H1 (cell line): ENCODE results near the gene SSUH2. TPM values are rescaled to one million over a fixed set of nuclear protein-coding genes. Genes with fewer than 3 reads are reported as not detected.

Experiments used
- CTCF ChIA-PET: fragments of 300-600 bp; sonication (Branson Sonifier 250); formaldehyde crosslinking; loops from one replicate; lab custom pipeline; 2021; ENCODE audit not compliant: partially characterized antibody; lab: Charles Lee
- POLR2A ChIA-PET: fragments of 300-600 bp; sonication (Branson Sonifier 250); formaldehyde crosslinking; loops from one replicate; lab custom pipeline; 2021; ENCODE audit warnings: inconsistent platforms; ENCODE audit not compliant: partially characterized antibody; lab: Charles Lee
- DNase-seq, 2 experiments: peaks; one replicate each; pipeline versions ENCODE4 v3.0.0 to v3.0.0-alpha.2; 2010 to 2022; ENCODE audit warnings: low spot score in 2 of 2, low read depth in 1 of 2, mixed read lengths in 1 of 2
- FAIRE-seq: peaks from 2 replicates; lab custom pipeline; 2011; peaks lifted over from hg19 to GRCh38; lab: Jason Lieb, UNC
- H2AFZ ChIP-seq: 2 replicates; pipeline ENCODE4 v1.8.1; 2012; ENCODE audit warnings: low read length, inconsistent platforms
- H2AK5ac ChIP-seq: 2 replicates; pipeline ENCODE4 v1.6.1; 2013; ENCODE audit warnings: low read depth, low read length
- H2BK120ac ChIP-seq: replicated peaks from 2 replicates; pipeline ENCODE3; 2013; ENCODE audit warnings: low read depth, low read length, inconsistent platforms
- H2BK12ac ChIP-seq: 2 replicates; pipeline ENCODE4 v1.6.1; 2013; ENCODE audit warnings: low read depth, low read length
- H2BK15ac ChIP-seq: 2 replicates; pipeline ENCODE4 v1.6.1; 2013; ENCODE audit warnings: low read length
- H2BK20ac ChIP-seq: 2 replicates; pipeline ENCODE4 v1.6.1; 2013; ENCODE audit warnings: low read length
- H2BK5ac ChIP-seq: 2 replicates; pipeline ENCODE4 v1.6.1; 2013; ENCODE audit warnings: low read depth, low read length
- H3K14ac ChIP-seq: 2 replicates; pipeline ENCODE4 v1.6.1; 2013; ENCODE audit warnings: inconsistent platforms; ENCODE audit not compliant: insufficient read length
- H3K18ac ChIP-seq: 2 replicates; pipeline ENCODE4 v1.6.1; 2013; ENCODE audit warnings: low read length; ENCODE audit errors: extremely low read depth
- H3K23ac ChIP-seq: 2 replicates; pipeline ENCODE4 v1.6.1; 2013; ENCODE audit warnings: inconsistent platforms; ENCODE audit not compliant: insufficient read length
- H3K23me2 ChIP-seq: 2 replicates; pipeline ENCODE4 v1.6.1; 2013; ENCODE audit warnings: low read depth, low read length
- H3K27ac ChIP-seq: 2 replicates; pipeline ENCODE4 v1.6.1; 2011; ENCODE audit warnings: low read depth, low read length, inconsistent platforms
- H3K27me3 ChIP-seq, 4 experiments: replicated peaks in 1 of 4; 1 replicate in 1 of 4; 2 replicates in 3 of 4; pipeline versions ENCODE4 v1.6.1 to v1.8.1; 2011 to 2013; ENCODE audit warnings: low read length in 3 of 4, mild to moderate bottlenecking in 3 of 4, inconsistent platforms in 2 of 4, mixed read lengths in 2 of 4, moderate library complexity in 1 of 4; ENCODE audit not compliant: control insufficient read depth in 3 of 4, insufficient read depth in 3 of 4; ENCODE audit errors: extremely low read depth in 1 of 4
- H3K36me3 ChIP-seq, 4 experiments: 2 replicates each; pipeline versions ENCODE4 v1.6.1 to v1.8.1; 2011 to 2013; ENCODE audit warnings: mild to moderate bottlenecking in 4 of 4, low read length in 3 of 4, moderate library complexity in 2 of 4, control low read depth in 1 of 4, inconsistent platforms in 1 of 4; ENCODE audit not compliant: insufficient read depth in 4 of 4, control insufficient read depth in 2 of 4
- H3K4ac ChIP-seq: replicated peaks from 2 replicates; pipeline ENCODE3; 2013; ENCODE audit warnings: low read length, low read depth, mixed read lengths, inconsistent platforms; ENCODE audit not compliant: insufficient read length
- H3K4me1 ChIP-seq, 4 experiments: replicated peaks in 1 of 4; 1 replicate in 1 of 4; 2 replicates in 3 of 4; pipeline versions ENCODE4 v1.6.1 to v1.8.1; 2011 to 2013; ENCODE audit warnings: low read length in 3 of 4, inconsistent platforms in 2 of 4, mixed read lengths in 1 of 4; ENCODE audit not compliant: insufficient read depth in 4 of 4, control insufficient read depth in 3 of 4
- H3K4me2 ChIP-seq, 2 experiments: 2 replicates each; pipeline versions ENCODE4 v1.6.1 to v1.8.1; 2011 to 2013; ENCODE audit warnings: low read depth in 2 of 2, low read length in 2 of 2, control low read depth in 1 of 2, inconsistent platforms in 1 of 2, mild to moderate bottlenecking in 1 of 2; ENCODE audit not compliant: insufficient read depth in 1 of 2
- H3K4me3 ChIP-seq, 4 experiments: fragments of 200-600, 300-600 bp in 1 of 4; sonication (generic), shearing (Covaris generic), sonication (Bioruptor Twin) in 1 of 4; 2 replicates each; pipeline versions ENCODE4 v1.5.1 to v1.8.1; 2011 to 2016; ENCODE audit warnings: low read length in 4 of 4, low read depth in 3 of 4, control low read depth in 2 of 4, inconsistent platforms in 2 of 4, mild to moderate bottlenecking in 2 of 4, mixed read lengths in 1 of 4, moderate library complexity in 1 of 4; ENCODE audit not compliant: insufficient read depth in 2 of 4; ENCODE audit errors: extremely low read depth in 1 of 4
- H3K56ac ChIP-seq: replicated peaks from 2 replicates; pipeline ENCODE3; 2013; ENCODE audit warnings: low read depth, mild to moderate bottlenecking, mixed read lengths, low read length, inconsistent platforms; ENCODE audit not compliant: insufficient read length
- H3K79me1 ChIP-seq: 2 replicates; pipeline ENCODE4 v1.6.1; 2013; ENCODE audit warnings: low read depth, low read length, control low read depth
- H3K79me2 ChIP-seq, 2 experiments: 2 replicates each; pipeline versions ENCODE4 v1.6.1 to v1.8.1; 2012 to 2013; ENCODE audit warnings: low read length in 2 of 2, mild to moderate bottlenecking in 2 of 2, inconsistent platforms in 1 of 2; ENCODE audit not compliant: insufficient read depth in 2 of 2, control insufficient read depth in 1 of 2
- H3K9ac ChIP-seq, 4 experiments: replicated peaks in 1 of 4; 1 replicate in 1 of 4; 2 replicates in 3 of 4; pipeline versions ENCODE4 v1.6.1 to v1.8.1; 2011 to 2013; ENCODE audit warnings: low read depth in 3 of 4, low read length in 3 of 4, control low read depth in 2 of 4, mild to moderate bottlenecking in 2 of 4, moderate library complexity in 2 of 4, inconsistent platforms in 1 of 4; ENCODE audit errors: extremely low read depth in 1 of 4
- H3K9me3 ChIP-seq, 2 experiments: 2 replicates each; pipeline versions ENCODE4 v1.6.1 to v1.8.1; 2012 to 2013; ENCODE audit warnings: mild to moderate bottlenecking in 2 of 2, moderate library complexity in 2 of 2, control low read depth in 1 of 2, inconsistent platforms in 1 of 2, low read depth in 1 of 2, low read length in 1 of 2, mixed read lengths in 1 of 2; ENCODE audit not compliant: insufficient read depth in 2 of 2
- H4K20me1 ChIP-seq, 2 experiments: replicated peaks in 1 of 2; 2 replicates each; pipeline versions ENCODE3 to v1.8.1; 2011 to 2013; ENCODE audit warnings: inconsistent platforms in 2 of 2, low read length in 2 of 2, mild to moderate bottlenecking in 1 of 2; ENCODE audit not compliant: insufficient read depth in 2 of 2, control insufficient read depth in 1 of 2
- H4K5ac ChIP-seq: 2 replicates; pipeline ENCODE4 v1.6.1; 2013; ENCODE audit warnings: low read length, low read depth, mixed read lengths, inconsistent platforms; ENCODE audit not compliant: insufficient read length
- H4K8ac ChIP-seq: 2 replicates; pipeline ENCODE4 v1.8.0; 2013; ENCODE audit warnings: mild to moderate bottlenecking, moderate library complexity, low read length, inconsistent platforms; ENCODE audit not compliant: insufficient read depth; ENCODE audit errors: extremely low read depth
- H4K91ac ChIP-seq: replicated peaks from 2 replicates; pipeline ENCODE3; 2013; ENCODE audit warnings: low read length, mixed read lengths, inconsistent platforms; ENCODE audit not compliant: insufficient read length
- ATF2 ChIP-seq: IDR thresholded peaks from 2 replicates; pipeline ENCODE4 v1.6.1; 2012; ENCODE audit warnings: low read length, inconsistent platforms
- CEBPB ChIP-seq: IDR thresholded peaks from 2 replicates; pipeline ENCODE4 v1.6.1; 2012; ENCODE audit warnings: low read depth, low read length
- CHD1 ChIP-seq: IDR thresholded peaks from 2 replicates; pipeline ENCODE4 v1.6.1; 2012; ENCODE audit warnings: low read depth, low read length, improper control_type of control experiment
- EZH2 ChIP-seq: fragments of 200-600 bp; sonication (generic); IDR thresholded peaks from 2 replicates; pipeline ENCODE4 v1.7.1; 2012; ENCODE audit warnings: low read depth, mild to moderate bottlenecking, moderate library complexity, low read length, inconsistent platforms; ENCODE audit not compliant: severe bottlenecking
- NRF1 ChIP-seq: IDR thresholded peaks from 2 replicates; pipeline ENCODE4 v1.6.1; 2011; ENCODE audit warnings: mild to moderate bottlenecking, low read depth, low read length, improper control_type of control experiment
- POU5F1 ChIP-seq: IDR thresholded peaks from 2 replicates; pipeline ENCODE4 v1.6.1; 2011; ENCODE audit warnings: low read depth, mild to moderate bottlenecking, low read length, moderate library complexity
- SAP30 ChIP-seq: fragments of 300-600 bp; sonication (generic); IDR thresholded peaks from 2 replicates; pipeline ENCODE4 v1.7.1; 2012; ENCODE audit warnings: low read length, moderate library complexity, mild to moderate bottlenecking, inconsistent platforms; ENCODE audit not compliant: insufficient read depth, insufficient replicate concordance
- SP1 ChIP-seq: IDR thresholded peaks from 2 replicates; pipeline ENCODE4 v1.6.1; 2011; ENCODE audit warnings: low read depth, low read length
- SRF ChIP-seq: IDR thresholded peaks from 2 replicates; pipeline ENCODE4 v1.6.1; 2011; ENCODE audit warnings: mild to moderate bottlenecking, low read depth, low read length, moderate library complexity
- TEAD4 ChIP-seq: IDR thresholded peaks from 2 replicates; pipeline ENCODE4 v1.6.1; 2012; ENCODE audit warnings: low read depth, low read length, inconsistent platforms, mixed read lengths
- WGBS, 2 experiments: shearing (Covaris generic) in 1 of 2; methylation state at CpG; one replicate each; pipeline versions ENCODE4 v1.1.6 to v1.1.7; 2013 to 2015; ENCODE audit warnings: low lambda C conversion rate in 2 of 2, mixed read lengths in 2 of 2, inconsistent platforms in 1 of 2, low coverage in 1 of 2, missing lambda C conversion rate in 1 of 2; ENCODE audit not compliant: insufficient replicate concordance in 2 of 2, insufficient coverage in 1 of 2, insufficient read length in 1 of 2; ENCODE audit errors: extremely low coverage in 1 of 2, missing lambda C conversion rate in 1 of 2; 5-methylcytosine and 5-hydroxymethylcytosine counted together
- polyA plus RNA-seq, 7 experiments: library from polyadenylated mRNA; depleted of rRNA in 3 of 7; stranded (reverse) in 5 of 7; unstranded in 2 of 7; fragments of >200 nt in 5 of 7; fragments of 200-250 nt in 2 of 7; gene quantifications; 1 replicate in 5 of 7; 2 replicates in 1 of 7; 4 replicates in 1 of 7; pipeline versions ENCODE4 v1.2.1 to v1.2.3, GENCODE V29; 2011 to 2013; ENCODE audit warnings: missing spikeins in 2 of 7, mixed read lengths in 2 of 7
- total RNA-seq: library from RNA; stranded (reverse); fragmentation: NEBNext Ultra II Directional; extraction: Animal tissue kit (Norgen Biotek cat#: 25700); gene quantifications from 2 replicates; pipeline ENCODE4 v1.2.1, GENCODE V29; 2021

SSUH2 gene
- total and polyA plus RNA-seq, 2 of the 8 experiments (the other 6 are each of a cell fraction or from before 2014, with no cell fraction given): 0.62 to 0.69 TPM

DNA sequence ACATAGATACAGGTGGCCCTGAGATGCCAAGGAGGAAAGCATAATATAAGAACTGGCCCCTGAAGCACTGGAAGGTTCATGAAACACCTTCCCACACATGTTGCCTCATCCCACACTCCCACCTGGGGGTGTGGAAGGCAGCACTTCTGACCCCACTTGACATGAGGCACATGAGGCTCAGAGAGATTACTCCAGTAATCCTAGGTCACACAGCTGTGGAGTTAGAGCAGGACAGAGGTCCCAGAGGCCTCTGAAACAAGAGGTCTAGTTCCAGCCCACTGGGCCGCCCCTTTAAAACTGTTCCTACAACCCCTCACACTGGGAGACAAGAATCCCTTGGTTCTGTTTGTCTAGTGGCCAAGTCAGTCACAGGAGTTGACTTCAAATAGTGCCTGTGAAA is 7.2 kb downstream of the SSUH2 start:
- Histone ChIP-seq H3K4me2 (no peak overlapping the region), H3K4me1 (peaks cover 0 to 3% (median 0%) of the 10 kb centered on the region in 4 experiments; a peak in 1 of 7 replicates), H4K8ac (no peak overlapping the region)
- TF ChIP-seq CHD1 (no peak), TEAD4 (no peak), EZH2 (no peak), CEBPB (no peak), SRF (no peak), ATF2 (no peak), SP1 (no peak), SAP30 (no peak), POU5F1 (no peak), NRF1 (no peak)
- TF ChIP-seq, all 59 proteins: peak for 0
- no peak overlapping the region for H2BK12ac ChIP-seq
- POLR2A ChIA-PET: no interaction called here
- FAIRE-seq (no peak), DNase-seq (no peak)
- no peaks in the 10 kb centered on the region for H3K79me1 ChIP-seq
- H3K23me2 ChIP-seq: no peaks in the 10 kb centered on the region
- H4K5ac ChIP-seq: no peak overlapping the region
- H3K14ac ChIP-seq: no peak overlapping the region
- peaks cover 0 to 2% (median 0%) of the 10 kb centered on the region in 4 experiments; a peak in 1 of 7 replicates for H3K27me3 ChIP-seq
- no peak overlapping the region for H3K23ac ChIP-seq
- CTCF ChIA-PET: interaction anchor here (0.5 to 0.9 kb wide), 2 partner anchors 9 to 87 kb away, joined by 3 read pairs; no protein-coding TSS in a partner anchor
- H3K18ac ChIP-seq: no peak overlapping the region
- H3K56ac ChIP-seq: no peak overlapping the region
- H3K4ac ChIP-seq: no peak overlapping the region
- H3K4me3 ChIP-seq: no peak overlapping the region
- no peak overlapping the region for H2AFZ ChIP-seq
- H4K20me1 ChIP-seq: no peaks in the 10 kb centered on the region
- H2BK5ac ChIP-seq: no peak overlapping the region
- H2BK20ac ChIP-seq: no peak overlapping the region
- no peak overlapping the region for H2BK120ac ChIP-seq
- no peak overlapping the region for H2AK5ac ChIP-seq
- WGBS, 2 experiments: 83% methylated on average over 1 of the region's 1 CpG; no CpG with 5 or more reads in 1 of the 2 experiments
- peaks cover 0 to 2% (median 0%) of the 10 kb centered on the region in 4 experiments; a peak in 1 of 8 replicates for H3K36me3 ChIP-seq
- H3K79me2 ChIP-seq: no peaks in the 10 kb centered on the region
- H4K91ac ChIP-seq: no peak overlapping the region
- no peak overlapping the region for H3K9ac ChIP-seq
- H3K9me3 ChIP-seq: peaks cover 0 to 5% of the 10 kb centered on the region in 2 experiments; a peak in 1 of 4 replicates
- H3K27ac ChIP-seq: no peak overlapping the region
- no peak overlapping the region for H2BK15ac ChIP-seq
